Endothelial cell of umbilical vein (primary cell): ENCODE measurements around the gene RC3H1. TPM values are rescaled to one million over a fixed set of nuclear protein-coding genes. Genes with fewer than 3 reads are reported as not detected.

Source experiments
- BruUV-seq: library from RNA; stranded (reverse); fragments of 400-500 nt; replicated peaks from 2 replicates; lab custom pipeline; 2021; lab: Mats Ljungman, UMichigan
- CTCF ChIA-PET: fragments of 300-600, 350-600 bp; sonication (Branson Sonifier 250); formaldehyde crosslinking; loops from one replicate; lab custom pipeline; 2021; ENCODE audit warnings: antibody characterized with exemption, inconsistent platforms; lab: Charles Lee
- POLR2A ChIA-PET: fragments of 300-600, 350-600 bp; sonication (Branson Sonifier 250); formaldehyde crosslinking; loops from one replicate; lab custom pipeline; 2021; ENCODE audit warnings: antibody characterized with exemption, inconsistent platforms; lab: Charles Lee
- DNase-seq: peaks from one replicate; pipeline ENCODE4 v3.0.0-alpha.2; 2011; ENCODE audit warnings: low read depth, low spot score
- FAIRE-seq: peaks from 2 replicates; lab custom pipeline; 2011; peaks lifted over from hg19 to GRCh38; lab: Jason Lieb, UNC
- H2AFZ ChIP-seq: 2 replicates; pipeline ENCODE4 v1.6.0; 2012; ENCODE audit warnings: low read depth, low read length, control low read depth, inconsistent platforms
- H3K27ac ChIP-seq: 2 replicates; pipeline ENCODE4 v1.5.1; 2011; ENCODE audit warnings: low read depth, mild to moderate bottlenecking, control low read depth, low read length, moderate library complexity; ENCODE audit not compliant: insufficient read depth
- H3K27me3 ChIP-seq, 2 experiments: 2 replicates each; pipeline versions ENCODE4 v1.6.0 to v1.6.1; 2011; ENCODE audit warnings: low read length in 2 of 2, mixed read lengths in 1 of 2; ENCODE audit not compliant: control insufficient read depth in 2 of 2, insufficient read depth in 2 of 2
- H3K36me3 ChIP-seq, 2 experiments: 2 replicates in 1 of 2; 3 replicates in 1 of 2; pipeline ENCODE4 v1.5.1; 2011; ENCODE audit warnings: low read length in 2 of 2, mild to moderate bottlenecking in 1 of 2, moderate library complexity in 1 of 2; ENCODE audit not compliant: control insufficient read depth in 2 of 2, insufficient read depth in 2 of 2; ENCODE audit errors: extremely low read depth in 1 of 2
- H3K4me1 ChIP-seq: 3 replicates; pipeline ENCODE4 v1.5.1; 2011; ENCODE audit warnings: mild to moderate bottlenecking, low read length; ENCODE audit not compliant: control insufficient read depth, insufficient read depth; ENCODE audit errors: extremely low read depth
- H3K4me2 ChIP-seq: 2 replicates; pipeline ENCODE4 v1.6.1; 2011; ENCODE audit warnings: low read length, control low read depth, mixed read lengths; ENCODE audit not compliant: insufficient read depth
- H3K4me3 ChIP-seq, 3 experiments: fragments of 200-600 bp in 1 of 3; sonication (generic), shearing (Covaris generic) in 1 of 3; replicated peaks in 1 of 3; 2 replicates each; pipeline ENCODE4 v1.5.1; 2011 to 2016; ENCODE audit warnings: control low read depth in 3 of 3, low read length in 3 of 3, mild to moderate bottlenecking in 2 of 3, inconsistent platforms in 1 of 3, low read depth in 1 of 3, moderate library complexity in 1 of 3; ENCODE audit not compliant: insufficient read depth in 1 of 3
- H3K79me2 ChIP-seq: 2 replicates; pipeline ENCODE4 v1.6.0; 2012; ENCODE audit warnings: low read length, inconsistent platforms; ENCODE audit not compliant: control insufficient read depth, insufficient read depth
- H3K9ac ChIP-seq: replicated peaks from 2 replicates; pipeline ENCODE3; 2011; ENCODE audit warnings: low read length, control low read depth; ENCODE audit not compliant: insufficient read depth; ENCODE audit errors: extremely low read depth
- H3K9me1 ChIP-seq: replicated peaks from 3 replicates; pipeline ENCODE4 v1.6.0; 2011; ENCODE audit warnings: mild to moderate bottlenecking, low read length; ENCODE audit not compliant: control insufficient read depth, insufficient read depth; ENCODE audit errors: extremely low read depth
- H3K9me3 ChIP-seq: replicated peaks from 2 replicates; pipeline ENCODE4 v1.5.1; 2012; ENCODE audit warnings: low read length, inconsistent platforms; ENCODE audit not compliant: control insufficient read depth, insufficient read depth
- H4K20me1 ChIP-seq: replicated peaks from 2 replicates; pipeline ENCODE3; 2011; ENCODE audit warnings: mild to moderate bottlenecking, low read length; ENCODE audit not compliant: control insufficient read depth, insufficient read depth; ENCODE audit errors: extremely low read depth
- FOS ChIP-seq: IDR thresholded peaks from 2 replicates; pipeline ENCODE4 v1.6.1; 2011; ENCODE audit warnings: mild to moderate bottlenecking, low read length, moderate library complexity, borderline replicate concordance; ENCODE audit not compliant: insufficient read depth
- JUN ChIP-seq: IDR thresholded peaks from 2 replicates; pipeline ENCODE4 v1.6.1; 2011; ENCODE audit warnings: borderline replicate concordance, low read depth; ENCODE audit not compliant: insufficient read length, insufficient read depth
- MYC ChIP-seq: IDR thresholded peaks from one replicate; pipeline ENCODE4 v1.6.1; 2011; ENCODE audit warnings: mild to moderate bottlenecking, low read depth, low read length
- POLR2A ChIP-seq: IDR thresholded peaks from 2 replicates; pipeline ENCODE4 v1.6.1; 2012; ENCODE audit warnings: low read depth, mild to moderate bottlenecking, control low read depth, low read length
- POLR2AphosphoS5 ChIP-seq: IDR thresholded peaks from 2 replicates; pipeline ENCODE4 v1.6.1; 2012; ENCODE audit warnings: low read depth, mild to moderate bottlenecking, control low read depth, low read length, moderate library complexity; ENCODE audit not compliant: insufficient read depth
- dilution Hi-C: fragments of 300-500 bp; cut with MboI; formaldehyde crosslinking; loops from one replicate; pipeline ENCODE4 v1.15.0; 2019; ENCODE audit warnings: low sequenced_read_pairs; ENCODE audit not compliant: extremely low pct_ligation_motif_present
- intact Hi-C: fragments of 100-400 bp; cut with micrococcal nuclease; formaldehyde crosslinking; loops from one replicate; pipeline ENCODE4 v1.10.0; 2022
- polyA plus RNA-seq, 4 experiments: library from polyadenylated mRNA; depleted of rRNA in 3 of 4; stranded (reverse) in 3 of 4; unstranded in 1 of 4; fragments of >200 nt; gene quantifications; 2 replicates each; pipeline versions ENCODE4 v1.2.1 to v1.2.3, GENCODE V29; 2011 to 2012; ENCODE audit warnings: missing spikeins in 1 of 4
- total RNA-seq: library from RNA; stranded (reverse); gene quantifications from 2 replicates; pipeline ENCODE4 v1.2.3, GENCODE V29; 2021
- TF ChIP-seq, protein P1 (sequence below), 2 donors: IDR thresholded peaks; 1 replicate in 1 of 2; 2 replicates in 1 of 2; pipeline ENCODE4 v1.5.1; 2011; ENCODE audit warnings: low read length in 2 of 2, mild to moderate bottlenecking in 2 of 2, moderate library complexity in 2 of 2, control low read depth in 1 of 2, inconsistent platforms in 1 of 2, low read depth in 1 of 2; ENCODE audit not compliant: insufficient read depth in 1 of 2; ENCODE audit errors: extremely low read depth in 1 of 2

Gene RC3H1
- total and polyA plus RNA-seq, 2 donors (not counting 3 experiments of a cell fraction or from before 2014, with no cell fraction given), result 7.0 to 41.4 TPM

DNA sequence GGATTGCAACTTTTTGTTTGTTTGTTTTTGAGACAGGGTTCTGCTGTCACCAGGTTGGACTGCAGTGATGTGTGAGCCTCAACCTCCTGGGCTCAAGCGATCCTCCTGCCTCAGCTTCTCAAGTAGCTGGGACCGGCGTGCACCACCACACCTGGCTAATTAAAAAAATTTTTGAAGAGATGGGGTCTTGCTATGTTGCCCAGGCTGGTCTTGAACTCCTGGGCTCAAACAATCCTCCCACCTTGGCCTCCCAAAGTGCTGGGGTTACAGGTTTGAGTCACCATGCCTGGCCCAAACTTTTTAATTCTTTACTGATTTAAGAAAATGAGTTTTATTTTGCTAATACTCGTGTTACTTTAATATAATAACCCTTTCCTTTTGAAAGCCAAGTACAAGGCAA lies 73.6 kb downstream of the RC3H1 start:
- DNase-seq, result no peak
- H4K20me1 ChIP-seq, result no peaks in the 10 kb centered on the region
- no peak for FAIRE-seq
- no TSS peak for BruUV-seq
- no peaks in the 10 kb centered on the region for H3K27me3 ChIP-seq
- peaks cover 11% of the 10 kb centered on the region for H3K4me1 ChIP-seq
- CTCF ChIA-PET, result no interaction called here
- peaks cover 13 to 14% of the 10 kb centered on the region in 2 experiments for H3K36me3 ChIP-seq
- H3K9ac ChIP-seq, result no peak overlapping the region
- no peak overlapping the region for H3K27ac ChIP-seq
- H3K79me2 ChIP-seq, result no peaks in the 10 kb centered on the region
- POLR2A ChIA-PET, result no interaction called here
- dilution Hi-C loops, result no loop called here
- H3K4me2 ChIP-seq, result no peak overlapping the region
- no peak for TF ChIP-seq JUN
- no peaks in the 10 kb centered on the region for H3K9me3 ChIP-seq
- no peak overlapping the region for H2AFZ ChIP-seq
- H3K9me1 ChIP-seq, result no peaks in the 10 kb centered on the region
- intact Hi-C loops, result no loop called here
- no peak overlapping the region for H3K4me3 ChIP-seq

DNA sequence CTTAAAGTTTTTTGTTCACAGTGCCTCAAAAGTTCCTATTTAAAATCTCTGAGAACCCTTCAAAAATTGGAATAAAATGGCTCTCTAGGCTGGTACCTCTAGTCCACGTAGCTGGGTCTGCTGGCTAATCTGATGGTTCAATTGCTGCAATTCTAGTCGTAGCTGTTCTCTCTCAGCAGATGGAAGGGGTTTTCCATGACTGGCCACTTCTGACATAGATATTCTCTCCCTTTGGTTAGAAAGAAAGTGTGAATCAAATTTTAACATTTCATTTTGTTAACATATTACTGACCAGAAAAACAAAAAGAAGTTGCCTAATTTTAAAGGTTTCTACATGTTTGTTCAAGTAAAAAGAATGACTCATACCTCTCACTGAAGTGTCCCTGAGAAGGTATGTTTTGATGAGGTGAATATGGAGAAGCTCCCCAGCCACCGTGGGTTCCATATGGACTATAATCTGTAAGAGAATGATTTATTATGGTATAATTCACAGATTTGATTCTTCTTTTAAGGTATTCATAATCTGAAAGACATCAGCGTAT lies 75.7 kb downstream of the RC3H1 start:
- H3K4me2 ChIP-seq, result no peak overlapping the region
- H3K9ac ChIP-seq, result no peak overlapping the region
- H3K9me3 ChIP-seq, result no peaks in the 10 kb centered on the region
- intact Hi-C loops, result no loop called here
- CTCF ChIA-PET, result interaction anchor here (0.8 kb wide), 1 partner anchor 27 kb away, joined by 3 read pairs; no protein-coding TSS in a partner anchor
- no peak for DNase-seq
- no peak overlapping the region for H2AFZ ChIP-seq
- H3K9me1 ChIP-seq, result no peaks in the 10 kb centered on the region
- dilution Hi-C loops, result no loop called here
- TF ChIP-seq POLR2A (no peak), FOS (no peak), POLR2AphosphoS5 (no peak), MYC (no peak), JUN (no peak)
- TF ChIP-seq, protein P1, sequence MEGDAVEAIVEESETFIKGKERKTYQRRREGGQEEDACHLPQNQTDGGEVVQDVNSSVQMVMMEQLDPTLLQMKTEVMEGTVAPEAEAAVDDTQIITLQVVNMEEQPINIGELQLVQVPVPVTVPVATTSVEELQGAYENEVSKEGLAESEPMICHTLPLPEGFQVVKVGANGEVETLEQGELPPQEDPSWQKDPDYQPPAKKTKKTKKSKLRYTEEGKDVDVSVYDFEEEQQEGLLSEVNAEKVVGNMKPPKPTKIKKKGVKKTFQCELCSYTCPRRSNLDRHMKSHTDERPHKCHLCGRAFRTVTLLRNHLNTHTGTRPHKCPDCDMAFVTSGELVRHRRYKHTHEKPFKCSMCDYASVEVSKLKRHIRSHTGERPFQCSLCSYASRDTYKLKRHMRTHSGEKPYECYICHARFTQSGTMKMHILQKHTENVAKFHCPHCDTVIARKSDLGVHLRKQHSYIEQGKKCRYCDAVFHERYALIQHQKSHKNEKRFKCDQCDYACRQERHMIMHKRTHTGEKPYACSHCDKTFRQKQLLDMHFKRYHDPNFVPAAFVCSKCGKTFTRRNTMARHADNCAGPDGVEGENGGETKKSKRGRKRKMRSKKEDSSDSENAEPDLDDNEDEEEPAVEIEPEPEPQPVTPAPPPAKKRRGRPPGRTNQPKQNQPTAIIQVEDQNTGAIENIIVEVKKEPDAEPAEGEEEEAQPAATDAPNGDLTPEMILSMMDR (IDR thresholded peaks at IDR 0.05; ENCODE audit: extremely low read depth in 1 of 2, insufficient read depth in 1 of 2, low read depth in 1 of 2, low read length in 2 of 2), result no peak
- H3K4me3 ChIP-seq, result no peak overlapping the region
- POLR2A ChIA-PET, result no interaction called here
- no peak for FAIRE-seq
- H3K27me3 ChIP-seq, result no peaks in the 10 kb centered on the region
- no peaks in the 10 kb centered on the region for H3K79me2 ChIP-seq
- H3K4me1 ChIP-seq, result no peaks in the 10 kb centered on the region
- no peaks in the 10 kb centered on the region for H4K20me1 ChIP-seq
- no peak overlapping the region for H3K27ac ChIP-seq
- BruUV-seq, result no TSS peak
- peaks cover 14 to 19% of the 10 kb centered on the region in 2 experiments for H3K36me3 ChIP-seq
